Activated T-cell treated with anti-CD3 and anti-CD28 coated beads, Interleukin-2, amount 50 U/mL, for 1 hour (primary cell): ENCODE data around the gene RNH1.
A peak's percentile ranks its signal among the peaks of the same experiment; 100 is the strongest.

Experiments
- DNase-seq: peaks from one replicate; pipeline ENCODE4 v3.0.0-alpha.2; 2020

RNH1 gene

DNA sequence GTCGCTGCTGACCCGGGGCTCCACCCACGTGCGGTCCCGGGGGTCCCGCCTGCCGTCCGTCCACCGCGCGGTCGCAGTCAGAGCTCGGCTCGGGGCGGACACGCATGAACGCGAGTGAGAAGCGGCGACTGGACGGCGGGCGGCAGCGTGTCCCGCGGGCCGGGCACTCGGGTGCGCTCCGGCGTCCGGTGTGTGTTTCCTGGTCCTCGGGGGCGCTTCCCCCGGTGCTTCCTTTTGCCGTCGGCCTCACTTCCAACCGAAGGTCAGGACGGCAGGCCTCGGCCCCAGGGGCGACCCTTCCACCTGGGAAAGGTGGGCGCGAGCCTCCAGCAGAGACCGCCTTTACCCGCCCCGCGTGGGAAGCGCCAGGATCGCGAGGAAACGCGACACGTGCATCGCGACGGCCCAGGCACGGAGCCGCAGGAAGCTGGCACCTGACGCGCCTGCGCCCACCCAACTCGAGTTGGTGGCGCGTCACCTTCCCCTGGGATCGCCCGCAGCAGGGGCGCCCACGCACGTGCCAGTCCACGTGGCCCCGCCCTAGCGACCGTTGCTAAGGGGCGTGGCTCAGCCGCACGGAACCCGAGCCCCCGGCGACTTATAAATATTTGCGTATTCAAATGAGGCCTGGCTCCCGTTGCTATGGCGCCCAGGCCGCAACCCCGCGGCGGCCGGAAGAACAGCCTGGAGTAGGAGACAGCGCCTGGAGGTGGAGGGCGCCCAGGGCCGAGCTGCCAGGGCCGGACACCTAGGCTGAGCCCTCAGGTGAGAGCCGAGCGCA lies 30.0 kb upstream of the RNH1 start, which contains the start of gene LRRC56:
Gene LRRC56, plus strand, starts transcription at position 687 of the 781 bp plus-strand sequence. CDS start 3,158 bp downstream, outside the sequence.
- peak; percentile 95 for DNase-seq

DNA sequence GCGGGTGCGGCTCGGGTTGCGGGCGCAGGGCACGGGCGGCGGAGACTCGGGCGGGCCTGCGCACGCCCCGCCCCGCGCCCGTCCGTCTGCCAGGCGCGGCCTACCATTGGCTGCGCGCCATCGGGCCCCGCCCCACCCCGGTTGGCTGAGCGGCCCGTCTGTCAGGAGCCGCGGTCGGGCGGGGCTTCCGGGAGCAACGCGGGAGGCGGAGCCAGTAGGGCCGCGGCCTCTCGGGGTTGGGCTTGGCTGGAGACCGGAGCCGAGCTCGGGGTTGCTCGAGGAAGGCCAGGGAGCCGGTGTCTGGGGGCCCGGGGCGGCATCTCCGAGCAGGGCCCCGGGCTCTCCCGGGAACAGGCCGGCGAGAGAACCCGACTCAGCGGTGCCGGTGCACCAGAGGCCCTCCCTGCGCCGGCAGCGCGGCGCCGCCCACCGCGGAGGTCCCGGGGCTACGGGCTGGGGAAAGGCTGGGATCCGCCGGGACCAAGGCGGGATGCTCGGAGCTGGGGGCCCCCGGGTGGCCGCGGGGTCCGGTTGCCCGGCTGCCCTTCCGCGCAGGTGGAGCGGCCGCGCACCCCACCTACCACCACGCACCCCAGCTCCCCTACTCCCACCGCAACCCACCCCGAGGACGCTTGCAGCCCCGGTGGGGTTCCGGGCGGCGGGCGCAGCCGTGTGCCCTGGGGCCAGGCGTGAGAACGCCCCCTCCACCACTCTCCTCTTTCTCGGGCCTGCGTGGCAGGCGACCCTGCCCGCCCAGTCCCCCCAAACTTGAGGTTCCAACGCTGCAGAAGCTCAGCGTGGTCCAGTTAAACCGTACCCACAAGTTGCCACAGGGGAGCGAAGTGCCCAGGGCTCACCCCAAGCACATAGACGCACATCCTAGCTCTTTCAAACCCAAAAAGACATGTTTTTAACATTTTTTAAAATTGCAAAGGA lies 28.7 kb upstream of the RNH1 start, which contains the start of gene HRAS:
Gene HRAS, minus strand, starts transcription at position 58 of the 936 bp plus-strand sequence.
- DNase-seq: peak; percentile 97

DNA sequence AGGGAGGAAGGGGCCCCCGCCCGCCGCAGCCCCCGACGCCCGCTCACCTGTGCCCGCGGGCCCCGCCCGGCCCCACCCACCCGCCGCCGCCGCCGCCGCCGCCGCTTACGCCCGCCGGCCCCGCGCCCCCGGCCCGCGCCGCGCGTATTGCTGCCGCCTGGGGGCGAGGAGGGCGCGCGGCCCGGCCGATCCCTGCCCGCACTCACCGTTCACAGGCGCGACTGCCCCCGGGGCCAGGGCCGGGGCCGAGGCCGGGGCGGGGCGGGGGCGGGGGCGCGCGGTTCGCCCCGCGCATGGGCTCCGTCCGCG lies 28.1 kb upstream of the RNH1 start:
- no peak for DNase-seq

DNA sequence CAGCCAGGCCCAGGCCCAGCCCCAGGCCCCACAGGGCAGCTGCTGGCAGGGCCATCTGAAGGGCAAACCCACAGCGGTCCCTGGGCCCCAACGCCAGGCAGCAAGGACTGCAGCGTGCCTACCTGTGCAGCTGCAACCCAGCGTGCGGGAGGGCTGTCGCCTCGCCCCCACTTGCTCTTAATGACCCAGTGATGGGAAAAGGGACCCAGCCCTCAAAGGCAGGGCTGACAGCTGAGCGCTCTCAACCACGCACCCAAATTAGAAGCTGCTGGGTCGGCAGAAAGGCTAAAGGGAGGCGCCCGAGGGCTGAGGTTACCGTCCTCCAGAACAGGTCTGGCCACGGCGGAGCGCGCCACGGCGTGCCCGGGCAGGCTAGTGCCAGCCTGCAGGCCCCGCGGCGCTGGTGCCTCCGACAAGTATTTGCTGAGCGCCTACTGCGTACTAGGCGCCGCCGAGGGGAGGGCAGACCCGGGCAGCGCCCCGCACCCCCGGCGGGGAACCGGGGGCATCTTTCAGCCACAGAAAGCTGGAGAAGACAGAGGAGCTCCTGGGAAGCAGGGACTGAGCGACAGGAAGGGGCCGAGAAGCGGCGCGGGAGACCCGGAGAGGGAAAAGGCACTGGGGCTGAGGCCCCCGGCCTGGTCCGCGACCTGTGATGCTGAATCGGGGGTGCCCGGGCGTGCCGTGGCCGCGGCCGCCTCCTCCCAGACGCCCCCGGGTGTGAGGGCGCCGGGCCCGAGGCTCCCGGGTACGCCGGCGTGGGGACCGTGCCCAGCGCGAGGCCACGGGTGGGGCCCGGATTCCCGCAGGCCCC lies 27.6 kb upstream of the RNH1 start:
- peak; percentile 56 for DNase-seq

DNA sequence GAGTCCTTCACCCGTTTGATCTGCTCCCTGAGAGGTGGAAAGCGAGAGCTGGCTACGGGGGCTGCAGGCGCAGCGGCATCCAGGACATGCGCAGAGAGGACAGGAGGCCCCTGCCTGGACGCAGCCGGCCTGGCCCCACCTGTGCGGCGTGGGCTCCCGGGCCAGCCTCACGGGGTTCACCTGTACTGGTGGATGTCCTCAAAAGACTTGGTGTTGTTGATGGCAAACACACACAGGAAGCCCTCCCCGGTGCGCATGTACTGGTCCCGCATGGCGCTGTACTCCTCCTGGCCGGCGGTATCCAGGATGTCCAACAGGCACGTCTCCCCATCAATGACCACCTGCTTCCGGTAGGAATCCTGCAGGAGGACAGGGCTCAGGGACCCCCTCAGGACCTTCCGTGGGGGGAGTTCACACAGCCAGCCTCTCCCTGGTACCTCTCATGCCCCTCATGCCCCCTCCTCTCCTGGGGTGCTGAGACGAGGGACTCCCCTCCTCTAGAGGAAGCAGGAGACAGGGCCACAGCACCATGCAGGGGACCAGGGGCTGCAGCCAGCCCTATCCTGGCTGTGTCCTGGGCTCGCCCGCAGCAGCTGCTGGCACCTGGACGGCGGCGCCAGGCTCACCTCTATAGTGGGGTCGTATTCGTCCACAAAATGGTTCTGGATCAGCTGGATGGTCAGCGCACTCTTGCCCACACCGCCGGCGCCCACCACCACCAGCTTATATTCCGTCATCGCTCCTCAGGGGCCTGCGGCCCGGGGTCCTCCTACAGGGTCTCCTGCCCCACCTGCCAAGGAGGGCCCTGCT lies 26.7 kb upstream of the RNH1 start:
- DNase-seq: no peak

DNA sequence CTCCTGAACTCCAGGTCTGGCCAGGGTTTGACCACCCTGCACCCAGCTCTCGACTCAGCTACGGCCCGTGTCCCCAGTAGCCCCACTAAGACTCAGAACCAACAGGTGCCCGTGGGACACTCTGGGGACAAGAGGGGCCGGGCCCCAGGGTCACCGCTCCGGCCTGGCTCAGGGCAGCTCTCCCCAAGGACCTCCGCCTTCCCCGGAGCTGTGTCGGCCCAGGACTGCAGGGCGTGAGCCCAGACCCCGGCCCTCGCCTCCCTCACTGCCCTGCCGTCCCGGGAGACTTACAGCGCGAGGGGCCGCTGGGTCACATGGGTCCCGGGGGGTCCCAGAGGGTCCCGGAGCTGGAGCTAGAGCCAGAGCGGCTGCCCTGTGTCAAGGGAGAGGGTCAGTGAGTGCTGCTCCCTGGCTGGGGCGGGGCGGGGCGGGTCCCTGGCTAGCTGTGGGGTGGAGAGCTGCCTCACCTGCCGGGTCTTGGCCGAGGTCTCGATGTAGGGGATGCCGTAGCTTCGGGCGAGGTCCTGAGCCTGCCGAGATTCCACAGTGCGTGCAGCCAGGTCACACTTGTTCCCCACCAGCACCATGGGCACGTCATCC lies 26.0 kb upstream of the RNH1 start:
- no peak for DNase-seq

DNA sequence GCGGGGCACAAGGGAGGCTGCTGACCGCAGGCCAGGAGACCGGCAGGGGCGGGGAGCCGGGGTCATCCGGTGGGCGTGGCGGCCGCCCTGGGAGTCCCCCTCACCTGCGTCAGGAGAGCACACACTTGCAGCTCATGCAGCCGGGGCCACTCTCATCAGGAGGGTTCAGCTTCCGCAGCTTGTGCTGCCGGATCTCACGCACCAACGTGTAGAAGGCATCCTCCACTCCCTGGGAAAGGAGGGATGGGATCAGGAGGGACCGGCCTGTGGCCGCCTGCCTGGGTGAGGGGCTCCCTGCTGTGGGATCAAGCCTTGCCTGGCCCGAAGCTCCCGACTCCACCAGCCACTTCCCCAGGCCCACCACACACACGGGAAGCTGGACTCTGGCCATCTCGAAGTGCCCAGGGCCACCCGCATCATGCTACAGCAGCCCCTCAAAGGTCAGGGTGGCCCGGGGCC lies 25.5 kb upstream of the RNH1 start:
- DNase-seq: no peak

DNA sequence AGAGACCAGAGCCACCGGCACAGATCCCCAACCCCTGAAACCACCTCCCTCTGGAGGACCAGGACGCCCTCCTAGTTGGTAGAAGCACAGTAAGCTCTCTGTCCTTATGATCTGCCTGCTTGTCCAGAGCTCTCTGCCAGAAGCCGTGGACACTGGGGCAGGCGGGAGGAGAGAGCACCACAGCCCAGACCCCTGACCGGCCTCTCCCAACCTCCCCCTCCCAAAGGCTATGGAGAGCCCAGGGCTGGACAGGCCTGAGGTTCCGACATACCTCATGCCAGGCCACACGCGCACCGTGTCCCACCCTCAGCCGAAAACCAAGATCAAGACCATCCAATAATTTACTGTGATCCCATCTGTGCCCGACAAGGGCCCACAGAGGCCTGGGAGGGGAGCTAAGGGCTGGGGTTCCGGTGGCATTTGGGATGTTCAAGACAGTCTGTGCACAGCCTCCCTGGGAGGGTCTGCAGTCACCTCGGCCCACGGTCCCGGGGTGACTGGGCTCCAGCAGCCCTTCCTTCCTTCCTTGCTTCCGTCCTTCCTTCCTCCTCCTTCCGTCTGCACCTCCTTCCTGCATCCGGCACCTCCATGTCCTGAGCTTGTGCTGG lies 25.0 kb upstream of the RNH1 start:
- no peak for DNase-seq

DNA sequence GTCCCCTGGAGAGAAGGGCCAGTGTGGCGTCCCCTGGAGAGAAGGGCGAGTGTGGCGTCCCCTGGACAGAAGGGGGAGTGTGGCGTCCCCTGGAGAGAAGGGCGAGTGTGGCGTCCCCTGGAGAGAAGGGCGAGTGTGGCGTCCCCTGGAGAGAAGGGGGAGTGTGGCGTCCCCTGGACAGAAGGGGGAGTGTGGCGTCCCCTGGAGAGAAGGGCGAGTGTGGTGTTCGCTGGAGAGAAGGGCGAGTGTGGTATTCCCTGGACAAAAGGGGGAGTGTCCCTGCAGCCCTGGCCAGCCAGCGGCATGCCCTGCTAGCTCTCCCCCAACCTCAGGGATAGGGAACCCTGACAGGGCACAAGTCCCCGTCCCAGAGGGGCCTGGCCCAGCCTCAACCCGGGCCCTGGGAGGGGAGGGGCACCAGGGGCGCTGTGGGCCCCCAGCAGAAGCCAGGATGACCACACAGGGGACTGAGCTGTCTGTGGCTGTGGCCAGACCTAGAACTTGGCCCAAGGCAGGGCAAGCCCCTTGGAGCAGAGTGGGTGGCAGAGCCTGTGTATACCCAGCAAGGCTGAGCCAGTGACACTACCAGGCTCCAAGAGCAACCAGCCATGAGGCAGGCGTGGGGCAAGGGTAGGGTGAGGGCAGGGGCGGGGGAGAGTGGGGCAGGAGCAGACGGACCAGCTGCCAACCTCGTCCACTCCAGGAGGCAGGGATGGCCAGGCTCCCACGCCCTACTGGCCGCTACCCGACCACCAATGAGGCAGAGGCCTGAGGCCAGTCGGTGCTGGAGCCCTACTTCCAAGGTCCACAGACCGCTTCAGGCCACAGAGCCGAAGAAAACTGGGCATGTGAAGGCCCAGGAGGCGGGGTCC lies 24.2 kb upstream of the RNH1 start:
- DNase-seq: no peak

DNA sequence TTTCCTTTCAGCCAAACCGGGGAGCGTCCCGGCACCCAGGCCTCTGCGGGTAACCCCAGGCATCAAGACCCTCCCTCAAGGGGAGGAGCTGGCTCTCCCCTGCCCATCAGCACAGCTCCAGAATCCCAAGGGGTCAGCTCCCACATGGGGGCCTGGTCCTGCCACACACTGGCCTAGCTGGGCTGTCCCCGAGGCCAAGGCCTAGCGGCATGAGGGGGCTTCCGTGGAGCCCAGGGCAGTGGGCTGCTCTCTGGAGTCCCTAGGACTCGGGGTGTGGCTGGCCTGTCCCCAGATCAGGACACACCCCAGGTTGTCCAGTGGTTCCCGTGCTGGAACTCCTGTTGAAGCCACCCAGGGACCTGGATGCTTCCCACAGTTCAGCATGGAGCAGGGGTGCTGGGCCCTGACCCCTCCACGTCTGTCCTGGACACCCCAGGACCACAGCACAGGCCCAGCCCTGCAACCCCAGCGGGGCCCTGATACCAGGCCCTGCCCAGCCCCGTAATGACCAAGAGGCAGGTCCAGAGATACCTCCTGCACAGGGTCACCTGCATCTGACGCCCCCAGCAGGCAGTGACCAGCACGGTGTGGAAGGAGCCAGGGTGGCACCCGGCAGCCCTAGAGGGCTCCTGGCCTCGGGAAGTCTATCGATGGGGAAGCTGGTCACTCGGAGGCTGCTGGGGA lies 22.8 kb upstream of the RNH1 start:
- no peak for DNase-seq

DNA sequence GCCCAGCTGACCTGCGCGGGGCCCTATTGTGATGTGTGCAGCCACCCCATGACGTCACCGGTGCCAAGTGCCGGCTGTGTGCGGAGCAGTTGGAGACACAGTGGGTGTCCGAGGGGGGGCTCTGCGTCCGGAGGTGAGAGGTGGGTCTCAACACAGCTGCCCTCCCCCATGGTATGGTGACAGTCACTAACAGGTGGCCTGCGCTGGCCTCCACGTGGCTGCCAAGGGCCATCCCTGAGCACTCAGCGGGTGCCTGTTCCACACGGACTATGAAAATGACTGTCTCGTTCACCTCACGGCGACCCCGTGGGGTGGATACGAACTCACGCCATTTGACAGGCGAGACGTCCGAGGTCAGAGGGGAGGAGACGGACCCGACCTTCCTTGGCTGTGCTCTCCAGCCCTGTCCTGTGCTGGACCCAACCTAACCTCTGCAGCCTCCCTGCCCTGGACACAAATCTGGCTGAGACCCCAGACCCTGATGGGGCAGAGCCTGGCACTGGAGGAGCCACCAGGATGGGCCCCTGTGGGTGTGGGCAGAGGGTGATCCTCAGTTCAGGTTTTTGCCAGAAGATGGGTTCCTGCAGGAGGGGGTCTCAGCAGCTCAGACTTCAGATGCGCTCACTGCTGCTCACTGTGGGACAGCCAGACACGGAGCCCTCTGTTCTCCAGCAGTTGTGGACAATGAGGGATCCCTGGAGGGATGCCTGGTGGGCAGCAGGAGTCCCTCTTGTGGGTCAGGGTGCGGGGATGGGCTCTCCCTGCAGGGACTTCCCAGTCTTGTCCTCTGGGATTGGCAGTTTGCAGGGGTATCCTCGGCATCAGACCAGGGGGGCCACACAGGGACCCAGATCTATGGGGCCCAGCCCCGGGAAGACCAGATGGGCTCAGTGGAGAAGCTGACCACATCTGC lies 22.0 kb upstream of the RNH1 start:
- DNase-seq: no peak

DNA sequence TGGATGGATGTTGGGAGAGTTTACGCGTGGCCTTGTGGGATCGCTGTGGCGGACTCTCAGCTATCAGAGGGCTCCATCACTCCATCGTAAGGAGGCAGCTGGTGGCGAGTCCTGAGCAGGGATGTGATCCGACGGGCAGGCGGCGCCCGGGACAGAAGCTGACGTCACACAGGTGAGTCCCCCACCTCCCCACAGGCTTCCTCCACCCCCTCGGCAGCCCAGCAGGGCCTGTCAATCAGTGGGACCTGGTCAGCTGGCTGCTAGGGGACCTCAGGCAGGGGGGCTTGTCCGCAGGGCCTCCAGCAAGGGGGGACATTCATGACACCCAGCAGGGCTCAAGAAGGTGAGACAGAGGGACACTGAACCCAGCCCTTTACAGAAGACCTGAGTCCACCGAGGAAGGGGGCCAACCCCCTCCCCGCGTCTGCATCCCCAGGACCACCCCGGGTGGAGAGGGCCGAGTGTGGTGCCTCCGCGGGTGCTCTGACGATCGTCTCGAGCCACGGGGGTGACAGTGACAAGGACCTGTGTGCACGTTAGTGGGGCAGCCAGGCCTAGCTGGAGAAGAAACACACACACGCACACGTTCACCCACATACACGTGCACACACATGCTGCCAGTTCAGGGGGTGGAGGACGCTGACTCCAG lies 21.2 kb upstream of the RNH1 start:
- DNase-seq: no peak

DNA sequence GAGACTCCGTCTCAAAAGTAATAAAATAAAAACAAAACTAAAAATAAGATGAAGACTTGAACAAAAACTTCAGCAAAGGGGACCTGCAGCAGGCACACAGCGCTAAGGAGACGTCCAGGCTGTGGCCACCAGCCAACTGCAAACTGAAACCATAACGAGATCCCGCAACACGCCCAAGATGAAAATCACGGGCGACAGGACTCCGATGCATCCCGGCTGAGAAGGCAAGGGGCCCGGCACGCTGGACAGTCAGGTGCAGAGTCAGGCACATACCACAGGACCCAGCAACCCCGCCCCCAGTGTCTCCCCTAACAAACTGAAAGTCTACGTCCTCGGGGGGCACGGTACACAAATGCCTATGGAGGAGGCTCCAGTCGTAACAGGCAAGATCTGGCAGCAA lies 19.1 kb upstream of the RNH1 start:
- DNase-seq: no peak

DNA sequence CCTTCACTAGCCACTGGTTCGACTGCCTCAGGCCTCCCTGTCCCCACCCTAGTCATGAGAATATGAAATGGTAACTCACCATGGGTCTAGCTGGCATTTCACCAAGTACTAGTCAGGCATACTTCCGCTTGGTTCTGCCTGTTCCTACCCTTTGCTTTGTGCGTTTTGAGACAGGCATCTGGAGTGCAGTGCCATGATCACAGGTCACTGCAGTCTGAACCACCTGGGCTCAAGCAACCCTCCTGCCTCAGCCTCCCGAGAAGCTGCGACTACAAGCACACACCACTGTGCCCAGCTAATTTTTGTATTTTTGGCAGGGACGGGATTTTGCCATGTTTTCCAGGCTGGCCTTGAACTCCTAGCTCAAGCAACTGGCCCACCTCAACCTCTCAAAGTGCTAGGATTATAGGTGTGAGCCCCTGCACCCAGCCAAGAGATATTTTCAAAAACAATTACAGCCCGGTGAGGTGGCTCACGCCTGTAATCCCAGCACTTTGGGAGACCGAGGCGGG lies 14.2 kb upstream of the RNH1 start:
- no peak for DNase-seq

DNA sequence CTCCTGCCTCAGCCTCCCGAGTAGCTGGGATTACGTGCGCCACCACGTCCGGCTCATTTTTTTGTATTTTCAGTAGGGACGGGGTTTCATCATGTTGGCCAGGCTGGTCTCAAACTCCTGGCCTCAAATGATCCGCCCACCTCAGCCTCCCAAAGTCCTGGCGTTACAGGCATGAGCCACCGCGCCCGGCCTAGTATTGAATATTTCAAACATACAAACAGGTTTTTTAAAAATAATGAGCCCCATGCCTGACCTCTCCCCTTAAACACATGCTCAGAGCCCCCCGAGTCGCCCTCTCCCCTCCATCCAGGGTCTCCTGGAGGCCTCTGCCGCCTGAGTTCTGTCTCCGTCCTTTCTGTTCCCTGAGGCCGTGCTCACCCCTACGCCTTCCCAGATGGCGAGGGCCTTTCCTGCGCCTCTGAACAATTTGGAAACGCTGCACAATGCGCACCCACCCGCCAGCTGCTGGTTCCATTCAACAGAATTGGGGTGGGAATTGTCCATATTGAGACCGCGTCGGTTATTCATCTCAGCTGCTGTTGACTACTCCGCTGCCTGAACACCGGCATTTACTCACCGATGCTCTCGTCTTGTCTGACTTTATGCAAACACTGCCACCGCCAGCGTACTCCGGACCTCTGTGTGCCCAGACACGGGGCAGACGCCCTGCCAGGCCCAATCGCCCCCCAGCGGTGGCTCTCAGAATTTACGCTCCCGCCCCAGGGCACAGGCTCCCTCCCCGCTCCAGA lies 13.6 kb upstream of the RNH1 start:
- no peak for DNase-seq

DNA sequence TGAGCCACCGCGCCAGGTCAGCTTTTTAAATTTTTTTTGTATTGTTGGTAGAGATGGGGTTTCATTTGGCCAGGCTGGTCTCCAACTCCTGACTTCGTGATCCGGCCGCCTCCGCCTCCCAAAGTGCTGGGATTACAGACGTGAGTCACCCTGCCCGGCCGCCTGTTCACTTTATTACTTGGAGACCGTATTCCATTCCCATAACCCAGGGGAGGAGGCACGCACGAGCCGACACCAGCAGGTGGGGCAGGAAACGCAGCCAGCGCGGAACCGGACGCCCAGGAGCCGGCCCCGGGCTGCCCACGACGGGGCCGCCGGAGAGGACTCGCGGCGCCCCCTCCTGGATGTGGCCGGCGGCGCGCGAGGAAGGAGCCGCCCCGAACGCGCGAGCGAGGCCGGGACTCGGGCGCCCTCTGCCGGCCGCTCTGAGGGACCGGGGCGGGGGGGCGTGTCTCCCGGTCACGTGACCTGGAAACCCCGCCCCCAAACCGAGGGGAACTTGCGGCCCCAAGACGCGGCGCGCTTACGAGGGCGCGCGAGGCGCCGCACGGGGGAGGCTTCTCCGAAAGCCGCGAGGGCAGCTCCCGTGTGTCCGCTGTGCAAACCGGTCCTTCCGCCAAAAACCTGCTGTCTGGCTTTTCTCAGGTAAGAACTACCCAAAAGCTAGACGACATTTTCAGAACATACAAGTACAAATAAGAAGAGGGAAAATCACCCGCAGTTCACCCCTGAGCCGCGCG lies 11.6 kb upstream of the RNH1 start:
- peak; percentile 97 for DNase-seq
